GM18505 (cell line): ENCODE data around the gene PRDX6.
"Not testable (repeated sequence)": the region's sequence is repeated elsewhere in the genome, so short reads cannot be mapped to it uniquely, and the experiment has no call there.

Experiments
- ATAC-seq: cut with Tn5 transposase; IDR thresholded peaks from one replicate; pipeline ENCODE4 v1.9.1; 2021; ENCODE audit not compliant: unreplicated experiment
- POLR2A ChIP-seq: IDR thresholded peaks from 4 replicates; pipeline ENCODE4 v1.6.1; 2011; ENCODE audit warnings: borderline replicate concordance; ENCODE audit not compliant: insufficient read depth, insufficient read length; ENCODE audit errors: extremely low read depth

Gene PRDX6

GRCh38 chr1:173495609-173496267, 18.6 kb downstream of the PRDX6 start:
- no peak for ATAC-seq
- TF ChIP-seq POLR2A, result no peak

- ATAC-seq, result no peak
- no peak for TF ChIP-seq POLR2A
Observed at GRCh38 chr1:173496757-173497320, 19.7 kb downstream of the PRDX6 start.

DNA sequence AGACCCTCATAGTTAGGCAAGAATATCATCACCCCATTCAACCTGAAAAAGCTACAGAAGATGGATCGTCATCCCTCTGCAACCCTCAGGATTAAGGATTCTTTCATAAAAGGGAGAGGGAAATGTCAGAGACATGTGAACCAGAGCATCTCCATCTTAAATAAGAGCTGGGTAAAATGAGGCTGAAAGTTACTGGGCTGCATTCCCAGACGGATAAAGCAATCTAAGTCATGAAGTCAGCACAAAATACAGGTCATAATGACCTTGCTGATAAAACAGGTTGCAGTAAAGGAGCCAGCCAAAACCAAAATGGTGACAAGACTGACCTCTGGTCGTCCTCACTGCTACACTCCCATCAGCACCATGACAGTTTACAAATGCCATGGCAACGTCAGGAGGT, 22.6 kb downstream of the PRDX6 start:
- no peak for ATAC-seq
- no peak for TF ChIP-seq POLR2A

DNA sequence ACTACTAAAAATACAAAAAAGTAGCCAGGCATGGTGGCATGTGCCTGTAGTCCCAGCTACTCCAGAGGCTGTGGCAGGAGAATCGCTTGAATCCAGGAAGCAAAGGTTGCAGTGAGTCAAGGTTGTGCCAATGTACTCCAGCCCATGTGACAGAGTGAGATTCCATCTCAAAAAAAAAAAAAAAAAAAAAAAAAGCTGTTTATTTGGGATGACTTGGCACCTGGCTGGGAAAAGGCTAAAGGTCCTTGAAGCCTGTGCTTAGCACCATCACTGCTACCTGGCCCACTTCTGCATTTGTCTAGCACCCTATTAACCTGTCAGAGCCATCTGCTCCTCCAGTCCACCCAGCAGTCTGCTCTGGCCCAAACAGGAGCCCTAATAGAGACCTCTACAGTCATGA, 25.0 kb downstream of the PRDX6 start:
- TF ChIP-seq POLR2A, result no peak
- ATAC-seq, result no peak

- no peak for TF ChIP-seq POLR2A
- no peak for ATAC-seq
Observed at GRCh38 chr1:173503391-173503790, 26.3 kb downstream of the PRDX6 start.

GRCh38 chr1:173504268-173504667, 27.1 kb downstream of the PRDX6 start:
- TF ChIP-seq POLR2A, result no peak
- no peak for ATAC-seq

GRCh38 chr1:173505391-173505790, 28.3 kb downstream of the PRDX6 start:
- ATAC-seq, result no peak
- no peak for TF ChIP-seq POLR2A

DNA sequence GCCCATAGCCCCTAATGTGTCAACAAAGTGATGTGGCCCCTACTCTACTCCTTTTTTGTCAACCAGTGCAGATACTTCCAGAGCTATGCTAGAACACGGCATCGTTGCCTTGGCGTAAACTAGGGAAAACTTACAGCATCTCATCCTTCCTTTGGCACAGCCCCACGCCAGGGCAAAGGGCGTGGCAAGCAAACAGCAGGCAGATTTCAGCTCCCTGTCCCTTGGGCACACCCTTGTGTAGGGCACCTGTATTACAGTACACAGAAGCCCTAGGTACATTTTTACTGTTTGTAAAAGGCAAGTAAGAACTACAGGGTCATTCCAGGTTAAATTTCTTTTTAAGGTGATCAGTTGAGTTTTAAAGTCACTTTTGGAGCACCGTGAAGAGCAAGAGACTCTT, 29.3 kb downstream of the PRDX6 start:
- TF ChIP-seq POLR2A, result no peak
- no peak for ATAC-seq

GRCh38 chr1:173507205-173507846, 30.2 kb downstream of the PRDX6 start:
- ATAC-seq, result no peak

DNA sequence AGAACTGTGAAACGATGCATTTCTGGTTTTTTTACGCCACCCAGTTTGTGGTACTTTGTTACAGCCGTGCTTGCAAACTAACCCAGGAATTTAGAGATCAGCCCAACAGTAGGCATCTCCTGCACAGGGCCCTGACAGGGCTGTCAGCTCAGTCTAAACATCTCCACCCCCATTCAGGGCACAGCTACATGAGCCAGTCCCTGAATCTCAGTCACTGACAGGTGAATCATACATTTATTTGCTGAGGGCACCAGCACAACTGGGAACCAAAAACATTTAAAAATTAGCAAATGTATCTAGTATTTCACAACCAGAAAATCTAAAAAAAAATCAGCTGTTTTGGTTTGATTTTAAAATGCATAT, 30.7 kb downstream of the PRDX6 start:
- no peak for TF ChIP-seq POLR2A
- ATAC-seq, result no peak

More at GRCh38 chr1:173507205-173507846, 30.2 kb downstream of the PRDX6 start:
- no peak for TF ChIP-seq POLR2A

DNA sequence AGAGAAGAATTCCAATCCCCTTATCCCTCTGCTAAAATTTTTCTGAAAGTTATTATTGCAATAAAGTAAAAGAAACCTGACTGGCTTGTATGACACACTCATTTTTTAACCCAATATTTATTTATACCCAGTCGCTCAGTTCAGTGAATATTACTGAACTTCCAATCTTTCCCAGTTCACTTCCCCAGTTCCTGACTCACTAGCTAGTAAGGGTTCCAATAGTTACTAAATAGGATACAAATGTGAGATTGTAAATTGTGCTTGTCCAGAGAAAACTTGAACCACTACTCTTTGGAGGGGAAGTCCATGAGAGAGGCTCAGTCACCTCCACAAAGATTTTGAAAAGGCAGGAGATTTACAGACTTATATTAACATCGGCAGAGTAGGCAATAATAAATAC, 31.4 kb downstream of the PRDX6 start:
- no peak for ATAC-seq
- TF ChIP-seq POLR2A, result no peak

- no peak for TF ChIP-seq POLR2A
Observed at GRCh38 chr1:173509797-173510196, 32.7 kb downstream of the PRDX6 start.

DNA sequence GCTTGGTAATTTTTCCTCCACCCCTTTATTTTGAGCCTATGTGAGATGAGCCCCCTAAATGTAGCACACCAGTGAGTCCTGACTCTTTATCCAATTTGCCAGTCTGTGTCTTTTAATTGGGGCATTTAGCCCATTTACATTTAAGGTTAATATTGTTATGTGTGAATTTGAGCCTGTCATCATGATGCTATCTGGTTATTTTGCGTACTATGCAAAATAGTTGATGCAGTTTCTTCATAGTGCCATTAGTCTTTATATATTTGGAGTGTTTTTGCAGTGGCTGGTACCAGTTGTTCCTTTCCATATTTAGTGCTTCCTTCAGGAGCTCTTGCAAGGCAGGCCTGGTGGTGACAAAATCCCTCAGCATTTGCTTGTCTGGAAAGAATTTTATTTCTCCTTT, 37.4 kb downstream of the PRDX6 start:
- not testable (repeated sequence) for ATAC-seq

More at GRCh38 chr1:173509797-173510196, 32.7 kb downstream of the PRDX6 start:
- no peak for ATAC-seq

DNA sequence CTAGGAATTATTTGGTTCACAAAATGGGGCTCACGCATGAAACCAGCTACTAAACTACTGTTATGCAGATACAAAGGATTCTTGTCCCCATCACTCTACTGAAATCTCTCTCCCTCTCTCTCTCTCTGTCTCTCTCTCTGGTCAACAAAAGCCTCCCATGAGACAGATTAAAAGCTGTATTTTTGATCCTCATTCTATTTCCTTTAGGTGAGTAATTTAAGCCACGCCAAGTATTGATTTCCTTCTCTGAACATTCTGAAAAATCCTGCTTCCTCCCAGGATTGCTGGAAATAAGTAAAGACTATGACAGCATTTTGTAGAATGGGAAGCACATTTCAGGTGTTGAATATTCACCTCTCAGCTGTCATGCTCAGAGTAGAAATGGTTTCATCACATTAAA, 43.7 kb downstream of the PRDX6 start:
- no peak for TF ChIP-seq POLR2A
- no peak for ATAC-seq
